ENCODE measurements around the gene RPS13. TPM values are rescaled to one million over a fixed set of nuclear protein-coding genes. Genes with fewer than 3 reads are reported as not detected.
"Not testable (repeated sequence)": the region's sequence is repeated elsewhere in the genome, so short reads cannot be mapped to it uniquely, and the experiment has no call there.

The RPS13 gene
- total RNA-seq, 2 donors from 2014 or later = 970 to 1,088 TPM

DNA sequence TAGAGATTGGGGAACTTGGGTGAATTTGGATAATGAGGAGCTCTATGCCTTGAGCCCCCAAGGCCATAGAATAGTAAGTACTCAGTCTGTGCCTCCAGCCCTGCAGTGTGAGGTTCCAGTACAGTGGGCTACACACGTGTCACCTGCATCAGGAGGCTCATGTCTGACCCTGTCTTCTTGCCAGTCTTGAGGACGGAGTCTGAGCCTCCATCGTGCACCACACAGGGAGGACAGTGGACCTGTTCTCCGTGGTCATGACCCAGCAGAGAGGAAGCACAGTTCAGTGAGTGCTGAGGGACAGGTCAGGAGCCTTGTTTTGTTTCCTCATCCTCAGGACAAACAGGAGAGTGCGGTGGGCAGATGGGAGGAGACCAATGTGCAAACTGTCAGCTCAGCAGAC is 30.8 kb downstream of the RPS13 start:
- H3K9ac ChIP-seq (ENCODE audit: extremely low read depth, low read length, poor library complexity, severe bottlenecking) = no peak overlapping the region
- TF ChIP-seq CTCF (conservative IDR thresholded peaks at IDR 0.05) = no peak
- no peaks in the 10 kb centered on the region for H3K27me3 Mint-ChIP-seq (ENCODE audit: insufficient read depth)
- H3K36me3 Mint-ChIP-seq (ENCODE audit: low read depth) = no peaks in the 10 kb centered on the region
- H3K9me3 Mint-ChIP-seq = peaks cover 12% of the 10 kb centered on the region
- no peaks in the 10 kb centered on the region for H3K4me1 ChIP-seq (ENCODE audit: control insufficient read depth, insufficient read depth, low read length)
- 67 to 76% methylated on average over 5 of the region's 5 CpGs for WGBS, 2 experiments (ENCODE audit: insufficient coverage in 1 of 2, insufficient read length in 1 of 2)
- H3K27ac ChIP-seq (ENCODE audit: low read depth, low read length) = no peak overlapping the region
- H3K4me3 Mint-ChIP-seq = no peak overlapping the region
- H3K27me3 ChIP-seq (ENCODE audit: control insufficient read depth, insufficient read depth, low read length, poor library complexity, severe bottlenecking) = peaks cover 6% of the 10 kb centered on the region
- no peak overlapping the region for H3K27ac Mint-ChIP-seq
- DNase-seq = no peak
- H3K4me1 Mint-ChIP-seq = no peaks in the 10 kb centered on the region
- no peaks in the 10 kb centered on the region for H3K9me3 ChIP-seq (ENCODE audit: control insufficient read depth, low read length)
- no peaks in the 10 kb centered on the region for H3K36me3 ChIP-seq (ENCODE audit: control insufficient read depth, insufficient read depth, low read length)
- no peak overlapping the region for H3K4me3 ChIP-seq (ENCODE audit: low read length)

DNA sequence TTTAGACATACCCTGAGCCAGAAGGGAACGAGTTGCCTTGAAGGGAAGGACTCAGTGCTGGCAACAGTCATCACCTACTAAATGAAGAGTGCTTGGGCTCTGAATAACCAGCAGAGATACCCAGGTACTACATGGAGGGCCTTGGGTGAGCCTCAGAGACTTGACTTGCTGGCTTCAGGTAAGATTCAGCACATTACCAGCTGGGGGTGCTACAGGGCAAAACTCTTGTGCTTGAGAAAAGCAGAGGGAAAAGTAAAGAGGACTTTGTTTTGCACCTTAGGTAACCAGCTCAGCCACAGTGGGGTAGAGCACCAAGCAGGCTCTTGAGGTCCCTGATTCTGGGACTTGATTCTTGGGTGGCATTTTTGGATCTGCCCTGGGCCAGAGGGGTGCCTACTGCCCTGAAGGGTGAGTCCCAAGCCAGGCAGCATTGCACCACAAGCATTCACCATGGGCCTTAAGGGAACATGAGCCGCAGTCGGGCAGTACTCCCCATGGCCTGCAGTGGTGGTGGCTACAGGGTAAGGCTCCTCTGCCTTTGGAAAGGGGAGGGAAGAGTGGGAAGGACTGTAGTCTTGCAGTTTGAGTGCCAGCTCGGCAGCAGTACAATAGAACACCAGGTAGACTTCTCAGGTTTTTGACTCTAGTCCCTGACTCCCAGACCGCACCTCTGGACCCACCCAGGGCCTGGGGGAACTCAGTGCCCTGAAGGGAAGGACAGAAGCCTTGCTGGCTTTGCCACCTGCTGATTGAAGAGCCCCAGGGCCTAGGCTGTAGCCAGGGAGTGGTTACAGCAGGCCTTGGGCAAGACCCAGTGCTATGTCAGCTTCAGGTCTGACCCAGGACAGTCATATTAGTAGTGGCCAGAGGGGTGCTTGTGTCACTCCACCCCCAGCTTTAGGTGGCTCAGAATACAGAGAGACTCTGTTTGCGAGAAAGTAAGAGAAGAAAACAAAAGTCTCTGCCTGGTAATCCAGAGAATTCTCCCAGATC is 40.5 kb downstream of the RPS13 start:
- H3K27ac Mint-ChIP-seq = no peak overlapping the region
- DNase-seq = peak; percentile 86
- Histone ChIP-seq H3K27me3 (ENCODE audit: control insufficient read depth, insufficient read depth, low read length, poor library complexity, severe bottlenecking) (peaks cover 16% of the 10 kb centered on the region), H3K36me3 (ENCODE audit: control insufficient read depth, insufficient read depth, low read length) (no peaks in the 10 kb centered on the region), H3K4me1 (ENCODE audit: control insufficient read depth, insufficient read depth, low read length) (no peaks in the 10 kb centered on the region), H3K4me3 (ENCODE audit: low read length) (no peak overlapping the region), H3K9me3 (ENCODE audit: control insufficient read depth, low read length) (peaks cover 8% of the 10 kb centered on the region), H3K9ac (ENCODE audit: extremely low read depth, low read length, poor library complexity, severe bottlenecking) (no peak overlapping the region), H3K27ac (ENCODE audit: low read depth, low read length) (no peak overlapping the region)
- no peaks in the 10 kb centered on the region for H3K27me3 Mint-ChIP-seq (ENCODE audit: insufficient read depth)
- no peaks in the 10 kb centered on the region for H3K4me1 Mint-ChIP-seq
- 82 to 86% methylated on average over 4 to 6 of the region's 6 CpGs for WGBS, 2 experiments (ENCODE audit: insufficient coverage in 1 of 2, insufficient read length in 1 of 2)
- peak; percentile 75 for TF ChIP-seq CTCF (conservative IDR thresholded peaks at IDR 0.05)
- peaks cover 10% of the 10 kb centered on the region for H3K36me3 Mint-ChIP-seq (ENCODE audit: low read depth)
- H3K4me3 Mint-ChIP-seq = no peak overlapping the region
- peaks cover 33% of the 10 kb centered on the region for H3K9me3 Mint-ChIP-seq

DNA sequence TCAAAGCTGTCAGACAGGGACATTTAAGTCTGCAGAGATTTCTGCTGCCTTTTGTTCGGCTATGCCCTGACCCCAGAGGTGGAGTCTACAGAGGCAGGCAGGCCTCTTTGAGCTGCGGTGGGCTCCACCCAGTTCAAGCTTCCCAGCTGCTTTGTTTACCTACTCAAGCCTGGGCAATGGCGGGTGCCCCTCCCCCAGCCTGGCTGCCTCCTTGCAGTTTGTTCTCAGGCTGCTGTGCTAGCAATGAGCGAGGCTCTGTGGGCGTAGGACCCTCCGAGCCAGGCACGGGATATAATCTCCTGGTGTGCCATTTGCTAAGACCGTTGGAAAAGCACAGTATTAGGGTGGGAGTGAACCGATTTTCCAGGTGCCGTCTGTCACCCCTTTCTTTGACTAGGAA is 43.4 kb downstream of the RPS13 start:
- not testable (repeated sequence) for H3K27me3 Mint-ChIP-seq (ENCODE audit: insufficient read depth); H3K27me3 ChIP-seq (ENCODE audit: control insufficient read depth, insufficient read depth, low read length, poor library complexity, severe bottlenecking); H3K27ac Mint-ChIP-seq; H3K4me1 Mint-ChIP-seq; H3K27ac ChIP-seq (ENCODE audit: low read depth, low read length); H3K9me3 ChIP-seq (ENCODE audit: control insufficient read depth, low read length); DNase-seq; H3K4me3 Mint-ChIP-seq; H3K4me1 ChIP-seq (ENCODE audit: control insufficient read depth, insufficient read depth, low read length); H3K9ac ChIP-seq (ENCODE audit: extremely low read depth, low read length, poor library complexity, severe bottlenecking); H3K4me3 ChIP-seq (ENCODE audit: low read length); H3K36me3 ChIP-seq (ENCODE audit: control insufficient read depth, insufficient read depth, low read length)
- Mint-ChIP-seq H3K36me3 (ENCODE audit: low read depth) (peaks cover 10% of the 10 kb centered on the region), H3K9me3 (peaks cover 39% of the 10 kb centered on the region)
- WGBS, 2 experiments (ENCODE audit: insufficient coverage in 1 of 2, insufficient read length in 1 of 2) = 90 to 100% methylated on average over 1 to 6 of the region's 10 CpGs

Measured in endodermal cell (in vitro differentiated cells).